HCT116 (cell line): ENCODE results near the gene CHDH. TPM values are rescaled to one million over a fixed set of nuclear protein-coding genes. Genes with fewer than 3 reads are reported as not detected.
A peak's percentile ranks its signal among the peaks of the same experiment; 100 is the strongest.

ENCODE experiments used
- ATAC-seq: fragments of 200-7000 bp; cut with Tn5 transposase; 2 replicates; pipeline ENCODE4 v1.9.1; 2020; ENCODE audit warnings: mild to moderate bottlenecking, moderate library complexity
- BruUV-seq: library from RNA; stranded (reverse); fragments of 400-500 nt; replicated peaks from 2 replicates; lab custom pipeline; 2021; lab: Mats Ljungman, UMichigan
- CTCF ChIA-PET: fragments of 300-600 bp; sonication (Branson Sonifier 250); formaldehyde crosslinking; loops from one replicate; lab custom pipeline; 2021; ENCODE audit warnings: antibody characterized with exemption; lab: Charles Lee
- POLR2A ChIA-PET: fragments of 300-600, 350-600 bp; sonication (Branson Sonifier 250); formaldehyde crosslinking; loops from one replicate; lab custom pipeline; 2021; ENCODE audit warnings: antibody characterized with exemption; lab: Charles Lee
- RAD21 ChIA-PET, 2 experiments: fragments of 300-600 bp; sonication (Branson Sonifier 250); formaldehyde crosslinking; loops; one replicate each; lab custom pipeline; 2023; ENCODE audit warnings: low total read pairs in 2 of 2; ENCODE audit not compliant: uncharacterized antibody in 2 of 2, unreplicated experiment in 2 of 2, low non-redundant PET in 1 of 2; lab: Charles Lee
- DNase-seq: peaks from one replicate; pipeline ENCODE4 v3.0.0-alpha.2; 2010; ENCODE audit warnings: low read depth, low spot score
- H2AFZ ChIP-seq: fragments of 200-600 bp; shearing (Covaris generic), sonication (generic); 2 replicates; pipeline ENCODE4 v1.6.1; 2017; ENCODE audit warnings: low read depth, mixed run types, mixed read lengths, antibody characterized with exemption, low read length; ENCODE audit not compliant: poor library complexity, severe bottlenecking
- H3K27ac ChIP-seq: 2 replicates; pipeline ENCODE4 v1.5.1; 2012; ENCODE audit warnings: low read depth, low read length
- H3K27me3 ChIP-seq: fragments of 200-600 bp; sonication (generic); 2 replicates; pipeline ENCODE4 v1.6.1; 2016; ENCODE audit warnings: mixed run types, low read length, mixed read lengths; ENCODE audit not compliant: insufficient read depth
- H3K36me3 ChIP-seq, 2 experiments: fragments of 200-500 bp in 1 of 2; fragments of 200-600 bp in 1 of 2; sonication (Bioruptor generic) in 1 of 2; sonication (generic) in 1 of 2; 2 replicates each; pipeline versions ENCODE4 v1.5.1 to v1.6.1; 2014 to 2016; ENCODE audit warnings: low read length in 2 of 2, inconsistent platforms in 1 of 2, mixed read lengths in 1 of 2, mixed run types in 1 of 2; ENCODE audit not compliant: insufficient read depth in 2 of 2, control insufficient read depth in 1 of 2
- H3K4me1 ChIP-seq, 2 experiments: fragments of 200-600 bp in 1 of 2; sonication (generic) in 1 of 2; 2 replicates each; pipeline versions ENCODE4 v1.5.1 to v1.6.1; 2012 to 2017; ENCODE audit warnings: low read length in 2 of 2, inconsistent platforms in 1 of 2, mild to moderate bottlenecking in 1 of 2, mixed read lengths in 1 of 2, mixed run types in 1 of 2, moderate library complexity in 1 of 2; ENCODE audit not compliant: insufficient read depth in 2 of 2, control insufficient read depth in 1 of 2
- H3K4me2 ChIP-seq: fragments of 200-600 bp; sonication (generic); 2 replicates; pipeline ENCODE4 v1.6.1; 2017; ENCODE audit warnings: mixed run types, low read length, mixed read lengths
- H3K4me3 ChIP-seq, 2 experiments: fragments of 200-600 bp in 1 of 2; sonication (generic) in 1 of 2; replicated peaks in 1 of 2; 2 replicates each; pipeline ENCODE4 v1.5.1; 2011 to 2016; ENCODE audit warnings: low read length in 2 of 2, control low read depth in 1 of 2, low read depth in 1 of 2, mild to moderate bottlenecking in 1 of 2, mixed read lengths in 1 of 2, mixed run types in 1 of 2
- H3K79me2 ChIP-seq: fragments of 200-600 bp; sonication (generic); 2 replicates; pipeline ENCODE4 v1.6.1; 2017; ENCODE audit warnings: mild to moderate bottlenecking, mixed run types, low read length, moderate library complexity, mixed read lengths; ENCODE audit not compliant: insufficient read depth
- H3K9ac ChIP-seq: fragments of 200-600 bp; sonication (generic); 2 replicates; pipeline ENCODE4 v1.6.1; 2016; ENCODE audit warnings: low read length, mixed read lengths
- H3K9me2 ChIP-seq: fragments of 200-600 bp; sonication (generic), shearing (Covaris generic); 2 replicates; pipeline ENCODE4 v1.6.1; 2017; ENCODE audit warnings: mixed run types, mild to moderate bottlenecking, moderate library complexity; ENCODE audit not compliant: insufficient read depth
- H3K9me3 ChIP-seq, 2 experiments: fragments of 200-500 bp in 1 of 2; fragments of 200-600 bp in 1 of 2; sonication (Bioruptor generic) in 1 of 2; sonication (generic) in 1 of 2; 2 replicates each; pipeline ENCODE4 v1.6.1; 2014 to 2017; ENCODE audit warnings: low read length in 2 of 2, mixed read lengths in 2 of 2, inconsistent platforms in 1 of 2, low read depth in 1 of 2, mild to moderate bottlenecking in 1 of 2, mixed run types in 1 of 2, moderate library complexity in 1 of 2; ENCODE audit not compliant: control insufficient read depth in 1 of 2, insufficient read depth in 1 of 2
- H4K20me1 ChIP-seq: fragments of 200-600 bp; sonication (generic), shearing (Covaris generic); 2 replicates; pipeline ENCODE4 v1.6.1; 2017; ENCODE audit warnings: mixed run types, mild to moderate bottlenecking, moderate library complexity; ENCODE audit not compliant: insufficient read depth
- CBX3 ChIP-seq: IDR thresholded peaks from 2 replicates; pipeline ENCODE4 v1.6.1; 2012; ENCODE audit warnings: low read depth
- EGR1 ChIP-seq: IDR thresholded peaks from 2 replicates; pipeline ENCODE4 v1.6.1; 2012; ENCODE audit warnings: low read depth
- ELF1 ChIP-seq: IDR thresholded peaks from 2 replicates; pipeline ENCODE4 v1.6.1; 2012; ENCODE audit warnings: low read depth, borderline replicate concordance
- EZH2 ChIP-seq: fragments of 200-600 bp; sonication (generic); IDR thresholded peaks from 2 replicates; pipeline ENCODE4 v1.6.1; 2017; ENCODE audit warnings: antibody characterized with exemption, mixed run types
- EZH2phosphoT487 ChIP-seq: fragments of 200-600 bp; IDR thresholded peaks from 2 replicates; pipeline ENCODE4 v1.6.1; 2018; ENCODE audit warnings: antibody characterized with exemption, borderline replicate concordance
- FOSL1 ChIP-seq: IDR thresholded peaks from 2 replicates; pipeline ENCODE4 v1.6.1; 2012; ENCODE audit warnings: low read depth
- JUND ChIP-seq: IDR thresholded peaks from 2 replicates; pipeline ENCODE4 v1.6.1; 2012
- POLR2A ChIP-seq: IDR thresholded peaks from 2 replicates; pipeline ENCODE4 v1.7.0; 2011; ENCODE audit warnings: borderline replicate concordance; ENCODE audit not compliant: insufficient read depth, insufficient read length; ENCODE audit errors: extremely low read depth
- POLR2AphosphoS5 ChIP-seq: IDR thresholded peaks from 2 replicates; pipeline ENCODE4 v1.6.1; 2011; ENCODE audit warnings: mild to moderate bottlenecking, low read depth, low read length, moderate library complexity
- SRF ChIP-seq: IDR thresholded peaks from 2 replicates; pipeline ENCODE4 v1.6.1; 2012; ENCODE audit warnings: low read depth
- TCF7L2 ChIP-seq: IDR thresholded peaks from 2 replicates; pipeline ENCODE4 v1.7.0; 2011; ENCODE audit warnings: borderline replicate concordance, inconsistent platforms; ENCODE audit not compliant: insufficient read depth, insufficient read length; ENCODE audit errors: extremely low read depth
- YY1 ChIP-seq: IDR thresholded peaks from 2 replicates; pipeline ENCODE4 v1.6.1; 2011; ENCODE audit warnings: low read length, low read depth, moderate library complexity, mild to moderate bottlenecking; ENCODE audit not compliant: insufficient replicate concordance; ENCODE audit errors: extremely low read depth
- ZNF274 ChIP-seq: fragments of 200-500 bp; sonication (Bioruptor generic); IDR thresholded peaks from 2 replicates; pipeline ENCODE4 v1.6.1; 2014; ENCODE audit warnings: mild to moderate bottlenecking, low read depth, low read length, inconsistent platforms
- intact Hi-C: fragments of 100-400 bp; cut with micrococcal nuclease; formaldehyde crosslinking; loops from 2 replicates; pipeline ENCODE4 v1.10.0; 2022
- total RNA-seq: library from RNA; stranded (reverse); gene quantifications from one replicate; pipeline ENCODE4 v1.2.1, GENCODE V29; 2021; ENCODE audit not compliant: unreplicated experiment
- TF ChIP-seq, protein P1 (sequence below), 3 experiments: fragments of 200-600 bp in 1 of 3; sonication (generic) in 1 of 3; IDR thresholded peaks in 2 of 3; conservative IDR thresholded peaks in 1 of 3; 2 replicates each; pipeline ENCODE4 v1.5.1; 2012 to 2017; ENCODE audit warnings: low read depth in 2 of 3, low read length in 2 of 3, antibody characterized with exemption in 1 of 3, borderline replicate concordance in 1 of 3, control low read depth in 1 of 3, mild to moderate bottlenecking in 1 of 3, mixed read lengths in 1 of 3, mixed run types in 1 of 3, moderate library complexity in 1 of 3; ENCODE audit not compliant: insufficient read depth in 1 of 3
- TF ChIP-seq, protein P2 (sequence below): IDR thresholded peaks from 2 replicates; pipeline ENCODE4 v1.6.1; 2012
- TF ChIP-seq, protein P3 (sequence below): IDR thresholded peaks from 2 replicates; pipeline ENCODE4 v1.6.1; 2011; ENCODE audit warnings: mild to moderate bottlenecking, low read length, moderate library complexity; ENCODE audit not compliant: insufficient replicate concordance; ENCODE audit errors: extremely low read depth

Gene CHDH
- total RNA-seq, 1 experiment from 2014 or later, result 10.8 TPM

- ChIA-PET RAD21 (no interaction called here), CTCF (no interaction called here)
- no peaks in the 10 kb centered on the region for H3K79me2 ChIP-seq
These were observed 33.0 kb downstream of the CHDH start for GRCh38 chr3:53813229-53813628.

More at GRCh38 chr3:53813229-53813628, 33.0 kb downstream of the CHDH start:
- no peak overlapping the region for H2AFZ ChIP-seq
- DNase-seq (no peak), ATAC-seq (peak; percentile 36; the same call in 1 of the 2 replicates)
- no peaks in the 10 kb centered on the region for H3K4me1 ChIP-seq
- BruUV-seq, result no TSS peak
- POLR2A ChIA-PET, result no interaction called here
- no peak overlapping the region for H3K9ac ChIP-seq
- no peaks in the 10 kb centered on the region for H3K9me2 ChIP-seq
- H3K36me3 ChIP-seq, result no peaks in the 10 kb centered on the region
- intact Hi-C loops, result no loop called here
- no peaks in the 10 kb centered on the region for H3K27me3 ChIP-seq
- H3K4me2 ChIP-seq, result no peak overlapping the region
- no peaks in the 10 kb centered on the region for H3K9me3 ChIP-seq
- no peaks in the 10 kb centered on the region for H4K20me1 ChIP-seq
- TF ChIP-seq JUND (no peak), EGR1 (no peak), EZH2phosphoT487 (no peak), FOSL1 (no peak), POLR2AphosphoS5 (no peak), EZH2 (no peak), SRF (no peak), POLR2A (no peak), CBX3 (no peak), ELF1 (no peak), ZNF274 (no peak), TCF7L2 (no peak), YY1 (no peak)
- TF ChIP-seq, protein P1, sequence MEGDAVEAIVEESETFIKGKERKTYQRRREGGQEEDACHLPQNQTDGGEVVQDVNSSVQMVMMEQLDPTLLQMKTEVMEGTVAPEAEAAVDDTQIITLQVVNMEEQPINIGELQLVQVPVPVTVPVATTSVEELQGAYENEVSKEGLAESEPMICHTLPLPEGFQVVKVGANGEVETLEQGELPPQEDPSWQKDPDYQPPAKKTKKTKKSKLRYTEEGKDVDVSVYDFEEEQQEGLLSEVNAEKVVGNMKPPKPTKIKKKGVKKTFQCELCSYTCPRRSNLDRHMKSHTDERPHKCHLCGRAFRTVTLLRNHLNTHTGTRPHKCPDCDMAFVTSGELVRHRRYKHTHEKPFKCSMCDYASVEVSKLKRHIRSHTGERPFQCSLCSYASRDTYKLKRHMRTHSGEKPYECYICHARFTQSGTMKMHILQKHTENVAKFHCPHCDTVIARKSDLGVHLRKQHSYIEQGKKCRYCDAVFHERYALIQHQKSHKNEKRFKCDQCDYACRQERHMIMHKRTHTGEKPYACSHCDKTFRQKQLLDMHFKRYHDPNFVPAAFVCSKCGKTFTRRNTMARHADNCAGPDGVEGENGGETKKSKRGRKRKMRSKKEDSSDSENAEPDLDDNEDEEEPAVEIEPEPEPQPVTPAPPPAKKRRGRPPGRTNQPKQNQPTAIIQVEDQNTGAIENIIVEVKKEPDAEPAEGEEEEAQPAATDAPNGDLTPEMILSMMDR (IDR thresholded peaks at IDR 0.05 in 2 of 3, conservative IDR thresholded peaks at IDR 0.05 in 1 of 3; ENCODE audit: borderline replicate concordance in 1 of 3, insufficient read depth in 1 of 3, low read depth in 2 of 3, low read length in 2 of 3), result no peak
- TF ChIP-seq, protein P2, sequence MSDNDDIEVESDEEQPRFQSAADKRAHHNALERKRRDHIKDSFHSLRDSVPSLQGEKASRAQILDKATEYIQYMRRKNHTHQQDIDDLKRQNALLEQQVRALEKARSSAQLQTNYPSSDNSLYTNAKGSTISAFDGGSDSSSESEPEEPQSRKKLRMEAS, result no peak
- TF ChIP-seq, protein P3, sequence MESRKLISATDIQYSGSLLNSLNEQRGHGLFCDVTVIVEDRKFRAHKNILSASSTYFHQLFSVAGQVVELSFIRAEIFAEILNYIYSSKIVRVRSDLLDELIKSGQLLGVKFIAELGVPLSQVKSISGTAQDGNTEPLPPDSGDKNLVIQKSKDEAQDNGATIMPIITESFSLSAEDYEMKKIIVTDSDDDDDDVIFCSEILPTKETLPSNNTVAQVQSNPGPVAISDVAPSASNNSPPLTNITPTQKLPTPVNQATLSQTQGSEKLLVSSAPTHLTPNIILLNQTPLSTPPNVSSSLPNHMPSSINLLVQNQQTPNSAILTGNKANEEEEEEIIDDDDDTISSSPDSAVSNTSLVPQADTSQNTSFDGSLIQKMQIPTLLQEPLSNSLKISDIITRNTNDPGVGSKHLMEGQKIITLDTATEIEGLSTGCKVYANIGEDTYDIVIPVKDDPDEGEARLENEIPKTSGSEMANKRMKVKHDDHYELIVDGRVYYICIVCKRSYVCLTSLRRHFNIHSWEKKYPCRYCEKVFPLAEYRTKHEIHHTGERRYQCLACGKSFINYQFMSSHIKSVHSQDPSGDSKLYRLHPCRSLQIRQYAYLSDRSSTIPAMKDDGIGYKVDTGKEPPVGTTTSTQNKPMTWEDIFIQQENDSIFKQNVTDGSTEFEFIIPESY, result no peak
- H3K27ac ChIP-seq, result no peak overlapping the region
- H3K4me3 ChIP-seq, result no peak overlapping the region
